Mesothelial cell of epicardium (in vitro differentiated cells): Measurements from ENCODE around the gene SCAI. TPM values are rescaled to one million over a fixed set of nuclear protein-coding genes. Genes with fewer than 3 reads are reported as not detected.
A peak's percentile ranks its signal among the peaks of the same experiment; 100 is the strongest.
"Not testable (repeated sequence)": the region's sequence is repeated elsewhere in the genome, so short reads cannot be mapped to it uniquely, and the experiment has no call there.

ENCODE experiments used
- DNase-seq, 2 experiments: peaks; one replicate each; pipeline ENCODE4 v3.0.0; 2021; ENCODE audit warnings: low spot score in 2 of 2; ENCODE audit not compliant: unreplicated experiment in 2 of 2
- H3K27ac Mint-ChIP-seq: 2 replicates; pipeline ENCODE4 v1.8.0; 2021; ENCODE audit warnings: mixed read lengths
- H3K27me3 Mint-ChIP-seq: 2 replicates; pipeline ENCODE4 v1.8.0; 2021; ENCODE audit warnings: low read depth, mixed read lengths
- H3K36me3 Mint-ChIP-seq: 2 replicates; pipeline ENCODE4 v1.8.0; 2021; ENCODE audit warnings: mixed read lengths
- H3K4me1 Mint-ChIP-seq: 2 replicates; pipeline ENCODE4 v1.8.0; 2021; ENCODE audit warnings: mixed read lengths
- H3K4me3 Mint-ChIP-seq: 2 replicates; pipeline ENCODE4 v1.8.0; 2021; ENCODE audit warnings: mild to moderate bottlenecking, moderate library complexity, mixed read lengths
- H3K9me3 Mint-ChIP-seq: 2 replicates; pipeline ENCODE4 v1.8.0; 2021; ENCODE audit warnings: mixed read lengths
- CTCF ChIP-seq: fragments of 200-600 bp; sonication (generic); IDR thresholded peaks from one replicate; pipeline ENCODE4 v1.5.0; 2021; ENCODE audit warnings: antibody characterized with exemption; ENCODE audit not compliant: unreplicated experiment
- total RNA-seq: library from RNA; stranded (reverse); gene quantifications from 3 replicates; pipeline ENCODE4 v1.2.1, GENCODE V29; 2021

The SCAI gene
- total RNA-seq, 1 donor from 2014 or later: 22.7 TPM

GRCh38 chr9:124940521-124940893 lies 202.8 kb downstream of the SCAI start:
- Mint-ChIP-seq H3K27ac (peak overlapping the region; percentile 91), H3K36me3 (peaks cover 7% of the 10 kb centered on the region), H3K4me1 (peaks cover 13% of the 10 kb centered on the region), H3K27me3 (no peaks in the 10 kb centered on the region), H3K9me3 (no peaks in the 10 kb centered on the region), H3K4me3 (peak overlapping the region; percentile 94)
- no peak for DNase-seq
- no peak for TF ChIP-seq CTCF

GRCh38 chr9:124939944-124940343 lies 203.4 kb downstream of the SCAI start:
- no peak for DNase-seq
- H3K4me1 Mint-ChIP-seq: peaks cover 13% of the 10 kb centered on the region
- no peak for TF ChIP-seq CTCF
- peak overlapping the region; percentile 91 for H3K27ac Mint-ChIP-seq
- H3K9me3 Mint-ChIP-seq: no peaks in the 10 kb centered on the region
- H3K36me3 Mint-ChIP-seq: peaks cover 7% of the 10 kb centered on the region
- peak overlapping the region; percentile 94 for H3K4me3 Mint-ChIP-seq
- no peaks in the 10 kb centered on the region for H3K27me3 Mint-ChIP-seq

- Mint-ChIP-seq H3K4me1 (no peaks in the 10 kb centered on the region), H3K9me3 (no peaks in the 10 kb centered on the region), H3K4me3 (no peak overlapping the region), H3K36me3 (peaks cover 20% of the 10 kb centered on the region), H3K27me3 (no peaks in the 10 kb centered on the region), H3K27ac (peak overlapping the region; percentile 7)
- no peak for TF ChIP-seq CTCF
- DNase-seq: no peak
Observed at GRCh38 chr9:124934290-124934689, 209.0 kb downstream of the SCAI start.

- Mint-ChIP-seq H3K27ac (no peak overlapping the region), H3K36me3 (peaks cover 30% of the 10 kb centered on the region), H3K4me3 (no peak overlapping the region), H3K9me3 (no peaks in the 10 kb centered on the region), H3K4me1 (no peaks in the 10 kb centered on the region), H3K27me3 (no peaks in the 10 kb centered on the region)
- DNase-seq: no peak
- no peak for TF ChIP-seq CTCF
Observed at GRCh38 chr9:124932333-124932732, 211.0 kb downstream of the SCAI start.

GRCh38 chr9:124929464-124929863 lies 213.9 kb downstream of the SCAI start:
- no peaks in the 10 kb centered on the region for H3K9me3 Mint-ChIP-seq
- no peak overlapping the region for H3K27ac Mint-ChIP-seq
- no peak for DNase-seq
- no peak for TF ChIP-seq CTCF
- H3K36me3 Mint-ChIP-seq: peaks cover 30% of the 10 kb centered on the region
- H3K4me1 Mint-ChIP-seq: no peaks in the 10 kb centered on the region
- H3K27me3 Mint-ChIP-seq: no peaks in the 10 kb centered on the region
- no peak overlapping the region for H3K4me3 Mint-ChIP-seq

GRCh38 chr9:124928116-124928515 lies 215.2 kb downstream of the SCAI start:
- Mint-ChIP-seq H3K4me3 (no peak overlapping the region), H3K27me3 (no peaks in the 10 kb centered on the region), H3K4me1 (no peaks in the 10 kb centered on the region), H3K36me3 (peaks cover 24% of the 10 kb centered on the region), H3K9me3 (no peaks in the 10 kb centered on the region), H3K27ac (no peak overlapping the region)
- no peak for TF ChIP-seq CTCF
- no peak for DNase-seq

- not testable (repeated sequence) for H3K27me3 Mint-ChIP-seq, H3K9me3 Mint-ChIP-seq, H3K4me3 Mint-ChIP-seq, H3K4me1 Mint-ChIP-seq, DNase-seq, H3K27ac Mint-ChIP-seq
- peaks cover 23% of the 10 kb centered on the region for H3K36me3 Mint-ChIP-seq
Observed at GRCh38 chr9:124920394-124920793, 222.9 kb downstream of the SCAI start.
